Fibroblast of mammary gland (primary cell): ENCODE results near the gene NHLRC1.

Experiments used
- DNase-seq: peaks from one replicate; pipeline ENCODE4 v3.0.0-alpha.2; 2010; ENCODE audit warnings: low read depth
- H3K4me3 ChIP-seq: 2 replicates; pipeline ENCODE4 v1.5.1; 2011; ENCODE audit warnings: low read depth, mild to moderate bottlenecking, low read length, moderate library complexity; ENCODE audit not compliant: control insufficient read depth
- CTCF ChIP-seq: conservative IDR thresholded peaks from 2 replicates; pipeline ENCODE4 v1.5.1; 2011; ENCODE audit warnings: low read depth, low read length, inconsistent platforms; ENCODE audit not compliant: control insufficient read depth, insufficient read depth

Gene NHLRC1

DNA sequence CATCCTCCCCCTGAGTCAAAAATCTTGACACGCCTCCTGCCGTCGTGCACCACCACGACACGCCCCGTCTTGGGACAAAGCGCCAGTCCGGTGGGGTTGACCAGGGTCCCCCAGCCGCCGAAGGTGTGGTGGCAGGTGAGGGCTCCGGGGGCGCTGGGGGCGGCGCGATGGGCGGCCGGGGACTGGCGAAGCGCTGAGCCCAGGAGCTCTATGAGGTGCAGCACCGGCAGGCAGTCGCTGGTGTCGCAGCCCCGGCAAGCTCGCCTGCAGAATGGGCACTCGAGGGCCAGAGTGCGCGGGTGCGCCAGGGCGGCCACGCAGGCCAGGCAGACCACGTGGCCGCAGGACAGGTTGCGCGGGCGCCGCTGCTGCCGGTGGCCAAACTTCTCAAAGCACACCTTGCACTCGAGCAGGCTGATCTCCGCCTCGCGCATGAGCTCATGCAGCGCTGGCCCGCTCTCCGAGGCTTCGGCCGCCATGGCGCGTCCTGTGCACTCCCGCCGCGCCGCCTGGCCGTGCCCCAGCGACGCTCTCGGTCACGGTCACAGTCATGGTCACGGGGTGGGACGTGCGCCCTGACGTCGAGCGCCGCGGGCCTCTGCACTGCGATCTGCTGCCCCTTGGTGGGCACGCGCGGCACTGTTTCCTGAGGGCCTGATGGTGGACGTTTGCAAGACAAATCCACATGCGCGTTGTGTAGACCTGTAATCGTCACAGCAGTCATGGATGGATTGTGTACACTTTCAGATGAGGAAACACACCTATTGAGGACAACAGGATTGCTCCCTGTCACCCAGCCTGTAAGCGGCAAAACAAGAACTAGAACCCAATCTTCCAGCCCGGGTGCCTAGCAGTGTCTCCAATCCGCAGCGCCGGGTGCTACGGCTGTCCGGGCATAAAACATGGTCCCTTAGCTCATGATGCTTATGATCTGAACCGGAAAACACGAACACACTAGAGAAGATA, at the start of gene NHLRC1:
TSS of gene NHLRC1 (minus strand) at position 550 of the 966 bp plus-strand sequence. CDS start at position 479, 71 bp downstream.
- H3K4me3 ChIP-seq = peak within 1 kb of the TSS; percentile 45
- TF ChIP-seq CTCF = peak; percentile 79
- DNase-seq = peak; percentile 85

GRCh38 chr6:18171871-18172270, 49.4 kb upstream of the NHLRC1 start:
- no peak for DNase-seq
- H3K4me3 ChIP-seq = no peak overlapping the region
- no peak for TF ChIP-seq CTCF

DNA sequence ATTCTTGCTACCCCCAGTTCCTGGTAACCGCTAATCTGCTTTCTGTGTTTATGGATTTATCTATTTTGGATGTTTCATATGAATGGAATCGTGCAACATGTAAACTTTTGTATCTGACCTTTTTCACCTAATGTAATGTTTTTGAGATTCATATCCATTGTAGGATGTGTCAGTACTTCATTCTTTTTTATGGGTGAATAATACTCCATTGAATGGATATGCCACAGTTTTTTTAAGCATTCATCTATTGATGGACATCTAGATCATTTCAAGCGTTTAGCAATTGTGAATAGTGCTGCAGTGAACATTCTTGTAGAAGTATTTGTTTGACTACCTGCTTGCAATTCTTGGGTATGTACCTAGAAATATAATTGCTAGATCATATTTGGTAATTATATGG, 45.8 kb upstream of the NHLRC1 start:
- TF ChIP-seq CTCF = no peak
- no peak overlapping the region for H3K4me3 ChIP-seq
- DNase-seq = no peak

DNA sequence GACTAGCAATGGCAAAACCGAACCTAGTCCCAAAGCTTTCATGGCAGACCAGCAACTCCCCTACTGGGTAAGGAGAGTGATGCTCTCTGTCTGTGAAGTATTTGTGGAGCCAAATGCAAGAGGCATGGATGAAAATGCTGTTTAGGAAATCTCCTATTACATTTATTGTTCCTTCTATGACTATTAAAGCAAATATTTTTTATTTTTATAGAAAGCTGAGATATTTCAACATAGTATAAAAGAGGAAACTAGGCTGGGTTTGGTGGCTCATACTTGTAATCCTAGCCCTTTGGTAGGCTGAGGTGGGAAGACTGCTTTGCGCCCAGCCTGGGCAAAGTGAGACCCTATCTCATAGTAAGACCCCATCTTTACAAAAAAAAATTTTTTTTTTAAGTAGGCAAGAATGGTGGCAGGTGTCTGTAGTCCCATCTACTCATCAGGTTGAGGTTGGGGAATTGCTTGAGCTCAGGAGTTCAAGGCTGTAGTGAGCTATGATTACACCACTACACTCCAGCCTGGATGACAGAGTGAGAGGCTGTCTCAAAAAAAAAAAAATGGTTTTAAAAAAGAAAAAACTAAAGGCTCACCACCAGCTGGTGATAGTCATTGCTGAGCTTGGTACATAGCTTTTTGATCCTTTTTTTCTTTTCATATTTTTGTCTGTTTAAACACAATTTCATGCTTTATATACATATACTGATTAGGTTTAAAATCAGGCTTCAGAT, 44.0 kb upstream of the NHLRC1 start:
- H3K4me3 ChIP-seq = no peak overlapping the region
- TF ChIP-seq CTCF = no peak
- no peak for DNase-seq

- peak; percentile 42 for DNase-seq
- H3K4me3 ChIP-seq = no peak overlapping the region
- no peak for TF ChIP-seq CTCF
Observed at GRCh38 chr6:18165751-18166150, 43.3 kb upstream of the NHLRC1 start.

DNA sequence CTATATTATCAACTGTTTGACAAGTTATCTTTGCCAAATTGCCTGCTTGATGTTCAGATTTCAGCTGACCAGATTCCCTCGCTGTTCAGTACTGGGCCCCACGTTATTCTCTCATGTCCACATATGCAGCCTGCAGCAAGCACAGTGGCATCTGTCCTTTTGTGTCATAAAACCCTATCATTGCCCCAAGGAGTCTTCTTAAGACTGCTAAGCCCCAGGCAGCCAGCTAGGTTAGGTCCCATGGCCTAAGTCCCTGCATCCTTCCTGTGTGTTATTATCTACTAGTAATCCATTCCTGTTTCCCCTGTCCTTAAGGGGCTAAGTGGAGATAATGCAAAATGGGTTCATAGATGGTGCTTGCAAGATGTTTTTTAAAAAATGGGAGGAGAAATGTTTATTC, 39.9 kb upstream of the NHLRC1 start:
- no peak for DNase-seq
- TF ChIP-seq CTCF = no peak
- no peak overlapping the region for H3K4me3 ChIP-seq
